Daoy (cell line): ENCODE data around the gene TNFRSF14. TPM values are rescaled to one million over a fixed set of nuclear protein-coding genes. Genes with fewer than 3 reads are reported as not detected.

Experiments used
- DNase-seq: peaks from one replicate; pipeline ENCODE4 v3.0.0-alpha.2; 2015; ENCODE audit warnings: low read depth
- total RNA-seq: library from RNA; depleted of rRNA; stranded (reverse); fragments of >200 nt; shearing (Covaris generic); gene quantifications from 2 replicates; pipeline ENCODE4 v1.2.3, GENCODE V29; 2014; rRNA removed

The TNFRSF14 gene
- total RNA-seq, 1 experiment from 2014 or later: 12.1 TPM

DNA sequence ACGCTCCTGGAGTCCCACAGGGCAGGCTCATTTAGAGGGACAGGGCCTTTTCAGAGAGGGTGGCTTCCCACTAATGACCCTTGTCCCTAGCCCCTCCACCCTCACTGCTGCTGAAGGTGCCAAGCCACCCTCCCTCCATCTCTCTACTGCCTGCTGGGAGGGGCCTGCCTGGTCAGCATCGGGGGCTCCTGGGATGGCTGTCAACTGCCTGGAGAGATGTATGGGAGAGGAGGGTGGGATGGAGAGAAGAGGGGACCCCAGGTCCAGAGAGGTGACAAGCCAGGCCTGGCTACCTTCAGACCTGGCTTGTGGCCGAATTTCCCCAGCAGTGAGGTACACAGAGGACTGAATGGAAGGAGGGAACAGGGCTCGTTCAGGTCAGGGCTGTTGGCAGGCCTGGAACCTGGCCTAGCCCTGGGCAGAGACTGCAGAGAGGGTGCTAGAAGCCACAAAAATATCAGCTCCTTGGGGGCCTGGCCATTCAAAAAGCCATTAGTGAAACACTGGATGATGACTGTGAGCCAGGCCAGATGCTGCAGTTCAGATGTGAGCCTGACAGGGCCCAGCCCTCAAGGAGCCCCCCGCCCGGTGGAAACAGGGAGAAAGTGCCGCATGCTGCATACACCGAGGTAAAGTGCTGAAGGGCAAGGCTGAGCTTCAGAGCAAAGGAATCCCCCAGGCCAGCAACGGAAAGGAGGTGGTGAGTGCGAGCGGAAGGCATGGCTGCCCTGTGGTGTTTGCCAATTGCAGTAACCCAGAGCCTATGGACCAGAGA is 56.6 kb downstream of the TNFRSF14 start:
- no peak for DNase-seq

Other genes with a start within 250 kb of the TNFRSF14 start
- gene MORN1, start 164.8 kb upstream of the TNFRSF14 start, total RNA-seq: 15.1 and 30.5 TPM in 2 replicates
- 140 and 195 TPM in 2 replicates for gene RER1, start 164.5 kb upstream of the TNFRSF14 start, total RNA-seq
- 33.4 and 36.3 TPM in 2 replicates for gene PEX10, start 143.8 kb upstream of the TNFRSF14 start, total RNA-seq
- gene PLCH2, start 80.1 kb upstream of the TNFRSF14 start, total RNA-seq: 0.06 TPM in 1 of 2 replicates, not detected in the other
- gene PANK4, start 29.8 kb upstream of the TNFRSF14 start, total RNA-seq: 18.6 and 44.7 TPM in 2 replicates
- not detected in 2 replicates for gene HES5, start 26.1 kb upstream of the TNFRSF14 start, total RNA-seq
- gene PRXL2B, start 30.4 kb downstream of the TNFRSF14 start, total RNA-seq: 13.0 and 20.6 TPM in 2 replicates
- not detected in 2 replicates for gene MMEL1, start 76.6 kb downstream of the TNFRSF14 start, total RNA-seq
- gene TTC34, start 245.3 kb downstream of the TNFRSF14 start, total RNA-seq: not detected in 2 replicates